Gastrocnemius medialis (tissue), 4 donors: ENCODE measurements around the gene RNU7-1.

ENCODE experiments used
- CTCF ChIP-seq, 5 experiments: fragments of 450-650 bp in 3 of 5; fragments of 200-600 bp in 2 of 5; sonication (generic) in 2 of 5; IDR thresholded peaks in 4 of 5; conservative IDR thresholded peaks in 1 of 5; 1 replicate in 4 of 5; 2 replicates in 1 of 5; pipeline ENCODE4 v1.5.1; 2016 to 2019; ENCODE audit warnings: antibody characterized with exemption in 5 of 5, mild to moderate bottlenecking in 3 of 5, moderate library complexity in 3 of 5
- POLR2A ChIP-seq, 2 donors: fragments of 450-650 bp; IDR thresholded peaks; one replicate each; pipeline ENCODE4 v1.6.1; 2017; ENCODE audit warnings: antibody characterized with exemption in 2 of 2, mild to moderate bottlenecking in 2 of 2, moderate library complexity in 2 of 2

GRCh38 chr12:6904280-6905276 lies 39.0 kb upstream of the RNU7-1 start, which contains the start of gene LRRC23:
- TF ChIP-seq CTCF (IDR thresholded peaks at IDR 0.05 in 4 of 5, conservative IDR thresholded peaks at IDR 0.05 in 1 of 5) (no peak), POLR2A (IDR thresholded peaks at IDR 0.05) (peak in 1 of 2 donors; percentile 32)
